ENCODE measurements around the gene ADCY10.
"Not testable (repeated sequence)": the region's sequence is repeated elsewhere in the genome, so short reads cannot be mapped to it uniquely, and the experiment has no call there.

ADCY10 gene

DNA sequence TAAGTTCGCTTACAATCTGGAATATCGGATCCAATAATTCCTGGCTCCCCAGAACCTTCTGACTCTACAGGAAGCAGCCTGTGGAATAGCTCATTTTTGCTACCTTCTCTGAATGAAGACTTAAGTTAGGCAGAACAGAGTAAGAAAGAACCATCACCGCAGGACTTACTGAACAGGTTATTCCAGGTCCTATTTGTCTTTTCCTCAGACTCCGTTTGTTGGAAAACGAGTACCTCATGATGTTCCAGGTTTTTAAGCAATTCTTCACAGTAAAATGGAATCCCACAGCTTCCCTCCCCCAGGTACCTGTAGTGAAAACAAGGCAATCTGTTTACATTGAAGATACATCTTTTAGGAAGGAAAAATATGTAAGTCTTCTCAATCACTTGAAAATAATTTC, 59.8 kb downstream of the ADCY10 start:
- no peak for DNase-seq (ENCODE audit: low spot score)

DNA sequence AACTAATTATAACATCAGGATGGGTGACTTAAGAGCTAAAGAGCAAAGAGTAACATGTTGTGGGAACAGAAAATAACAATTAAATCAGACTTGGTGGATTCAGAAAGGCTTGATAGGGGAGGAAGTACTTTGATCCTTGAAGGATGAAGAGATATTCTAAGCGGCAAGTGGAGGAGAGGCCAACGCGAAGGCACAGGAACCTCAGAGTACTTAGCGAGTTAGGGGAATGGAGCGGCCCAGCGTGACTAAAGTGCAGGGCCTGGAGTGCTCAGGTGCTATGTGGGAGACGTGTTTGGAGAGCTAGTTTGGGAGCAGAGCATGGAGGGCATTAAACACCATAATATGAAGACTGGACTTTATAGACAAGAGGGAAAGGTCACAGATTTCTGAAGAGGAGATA, 64.3 kb downstream of the ADCY10 start:
- no peak for DNase-seq (ENCODE audit: low spot score)

DNA sequence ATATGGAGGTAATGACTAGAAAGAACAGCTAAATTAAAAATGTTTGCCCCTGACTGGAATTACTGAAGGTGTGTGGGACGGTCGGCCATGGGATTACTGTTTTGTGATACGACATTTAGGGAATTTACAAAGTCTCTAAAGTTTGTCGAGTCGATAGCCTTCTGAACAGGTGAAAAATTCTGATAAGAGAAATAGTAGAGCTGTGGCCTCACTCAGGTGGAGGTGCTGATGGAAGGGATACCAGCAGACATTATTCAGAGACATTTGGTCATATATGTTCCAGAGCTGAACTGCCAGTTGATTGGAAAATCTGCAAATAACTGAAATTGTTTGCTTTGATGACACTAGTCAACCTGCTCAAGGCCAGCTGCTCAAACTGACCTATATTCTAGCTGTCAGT, 71.1 kb downstream of the ADCY10 start:
- no peak for DNase-seq (ENCODE audit: low spot score)

DNA sequence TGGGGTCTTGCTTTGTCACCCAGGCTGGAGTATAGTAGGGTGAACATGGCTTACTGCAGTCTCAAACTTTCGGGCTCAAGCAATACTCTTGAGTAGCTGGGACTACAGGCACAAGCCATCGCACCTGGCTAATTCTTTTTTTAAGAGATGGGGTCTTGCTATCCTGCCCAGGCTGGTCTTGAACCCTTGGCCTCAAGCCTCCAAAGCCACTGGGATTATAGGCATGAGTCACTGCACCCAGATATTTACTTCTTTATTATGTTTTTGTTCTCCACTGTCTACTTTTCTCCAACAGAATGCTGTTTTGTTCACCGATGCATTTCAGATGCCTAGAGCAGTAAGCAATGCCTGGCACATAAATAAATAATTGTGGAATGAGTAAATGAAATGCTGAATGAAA, 72.4 kb downstream of the ADCY10 start:
- no peak for DNase-seq (ENCODE audit: low spot score)

DNA sequence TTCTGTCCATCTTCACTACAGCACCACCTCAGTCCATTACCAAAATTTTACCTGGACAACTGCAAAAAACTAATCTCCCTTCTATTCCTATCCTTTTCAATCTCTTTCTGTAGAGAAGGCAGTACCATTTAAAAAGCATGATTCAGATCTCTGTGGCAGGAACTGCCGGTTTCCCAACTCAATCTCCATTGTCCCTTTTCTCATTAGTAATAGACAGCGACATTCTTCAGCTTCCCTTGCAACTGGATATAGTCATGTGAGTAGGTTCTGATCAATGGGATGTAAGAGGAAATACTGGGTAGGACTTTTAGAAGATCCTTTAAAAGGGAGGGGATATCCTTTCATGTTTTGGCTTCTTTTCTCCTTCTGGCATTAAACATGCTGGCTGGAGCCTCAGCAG, 74.9 kb downstream of the ADCY10 start:
- no peak for DNase-seq (ENCODE audit: low spot score)

DNA sequence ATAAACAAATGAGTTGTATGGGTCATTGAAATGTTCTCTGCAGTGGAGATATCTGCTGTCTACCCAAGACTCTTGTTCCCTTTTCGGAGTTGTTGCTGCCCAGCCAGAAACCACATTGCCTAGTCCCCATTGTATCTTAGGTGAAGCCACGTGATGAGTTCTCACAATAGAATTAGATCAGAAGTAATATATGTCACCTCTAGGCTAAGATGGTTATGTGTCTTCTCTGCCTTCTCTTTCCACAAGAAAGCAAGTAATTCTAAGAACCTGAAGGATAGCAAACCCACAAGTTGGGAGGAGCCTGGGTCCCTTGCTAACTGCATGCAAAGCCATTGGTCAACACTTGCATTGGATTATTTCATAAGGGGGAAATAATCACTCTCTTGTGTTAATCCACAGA, 76.6 kb downstream of the ADCY10 start:
- DNase-seq (ENCODE audit: low spot score), result no peak

DNA sequence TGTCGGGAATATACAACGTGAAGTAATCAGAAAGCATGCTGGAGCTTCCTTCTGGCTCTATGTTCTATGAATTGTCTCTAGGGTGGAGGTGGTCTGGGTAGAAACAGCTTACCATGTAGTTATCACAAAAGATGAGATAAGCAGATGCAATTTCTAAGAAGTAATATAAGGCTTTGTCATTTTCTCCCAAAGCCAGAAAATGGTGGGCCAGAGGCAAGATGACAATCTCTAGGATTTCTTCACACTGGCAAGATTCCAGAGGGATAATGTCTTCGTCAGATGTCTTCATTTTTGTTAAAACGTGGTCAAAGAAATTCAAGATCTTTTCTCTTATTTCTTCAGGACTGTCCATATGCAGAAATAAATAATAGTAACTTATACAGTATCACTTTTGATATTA, 77.7 kb downstream of the ADCY10 start:
- no peak for DNase-seq (ENCODE audit: low spot score)

DNA sequence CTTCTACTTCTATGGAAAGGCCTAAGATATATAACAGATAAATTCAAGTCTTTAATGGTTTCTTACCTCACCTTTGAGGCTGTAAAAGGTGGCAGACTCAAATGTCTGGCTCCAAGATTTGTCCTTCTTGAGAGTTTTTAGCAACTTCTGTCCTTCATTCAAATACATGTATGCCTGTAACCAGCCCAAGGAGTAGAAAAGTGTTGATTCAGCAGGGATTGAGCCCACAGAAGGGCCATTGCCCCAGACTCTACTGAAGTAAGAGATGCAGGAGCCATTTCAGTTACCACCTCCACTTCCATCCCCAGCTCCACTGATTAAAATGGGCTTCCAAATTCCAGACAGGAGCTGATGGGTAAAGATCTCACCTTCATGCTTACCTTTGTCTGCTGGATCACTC, 80.0 kb downstream of the ADCY10 start:
- DNase-seq (ENCODE audit: low spot score), result no peak

DNA sequence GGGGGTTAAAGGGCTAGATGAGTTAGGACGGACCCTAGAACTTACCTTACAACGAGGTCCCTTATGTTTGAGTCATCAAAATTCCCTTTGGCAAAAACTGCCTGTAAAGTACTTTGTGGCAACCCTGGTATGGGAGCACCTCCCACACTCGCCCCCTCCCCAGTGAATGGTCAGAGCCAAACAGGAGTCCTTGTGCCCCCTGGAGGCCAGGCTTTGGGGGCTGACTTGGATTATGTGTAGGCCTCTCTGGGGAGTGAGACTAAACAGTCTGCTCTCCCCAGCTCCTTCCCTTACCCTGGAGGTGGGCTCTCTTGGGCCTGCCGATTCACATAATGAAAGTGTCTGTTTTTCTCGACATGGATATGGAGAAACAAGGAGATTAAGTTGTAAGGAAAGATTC, 81.2 kb downstream of the ADCY10 start:
- no peak for DNase-seq (ENCODE audit: low spot score)

DNA sequence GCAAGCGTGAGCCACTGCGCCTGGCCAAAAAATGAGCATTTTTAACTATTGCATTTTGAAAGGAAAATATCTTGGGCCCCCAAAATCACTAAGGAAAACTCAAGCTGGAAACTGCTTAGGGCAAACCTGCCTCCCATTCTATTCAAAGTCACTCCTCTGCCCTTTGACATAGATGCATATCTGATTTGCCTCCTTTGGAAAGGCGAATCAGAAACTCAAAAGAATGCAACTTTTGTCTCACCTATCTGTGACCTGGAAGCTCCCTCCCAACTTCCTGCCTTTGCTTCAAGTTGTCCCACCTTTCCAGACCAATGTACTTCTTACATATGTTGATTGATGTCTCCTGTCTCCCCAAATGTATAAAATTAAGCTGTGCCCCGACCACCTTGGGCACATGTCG, 83.3 kb downstream of the ADCY10 start:
- DNase-seq (ENCODE audit: low spot score), result not testable (repeated sequence)

DNA sequence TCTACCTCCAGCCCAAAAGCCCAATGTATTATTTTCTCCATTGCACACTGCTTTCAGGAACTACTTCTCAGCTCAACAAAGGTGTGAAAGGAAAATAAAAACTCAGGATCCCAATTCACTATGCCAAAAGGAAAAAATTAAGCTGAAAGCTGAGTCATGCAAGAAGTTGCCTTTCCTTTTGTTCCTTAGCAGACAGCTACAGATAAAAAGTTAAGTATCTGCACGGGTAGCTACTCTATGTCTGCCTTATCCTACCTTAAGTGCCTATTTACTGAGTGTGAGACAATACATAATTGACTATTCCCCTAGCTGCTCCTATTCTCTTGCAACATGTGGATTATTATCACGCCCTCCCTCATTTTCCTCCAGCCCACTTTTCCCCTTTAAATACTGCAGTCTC, 84.1 kb downstream of the ADCY10 start:
- DNase-seq (ENCODE audit: low spot score), result no peak

DNA sequence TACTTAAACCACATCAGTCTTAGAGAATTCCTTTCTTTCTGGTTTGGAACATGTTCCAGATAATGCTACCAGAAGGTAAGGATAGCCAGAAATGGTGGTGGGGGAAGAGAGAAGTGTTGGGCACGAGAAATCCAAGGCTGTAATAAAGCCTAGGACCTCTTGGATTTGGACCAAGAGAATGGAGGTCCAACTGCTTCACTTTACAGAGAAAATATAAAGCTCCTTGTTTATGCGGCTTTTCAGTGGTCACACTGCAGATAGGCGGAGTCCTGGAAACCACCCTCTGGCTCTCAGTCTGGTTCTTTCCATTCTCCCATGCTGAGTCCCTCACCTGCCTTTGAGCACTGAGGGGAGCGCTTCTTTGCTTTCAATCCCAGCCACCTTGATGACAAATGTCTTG, 87.8 kb downstream of the ADCY10 start:
- DNase-seq (ENCODE audit: low spot score), result no peak

DNA sequence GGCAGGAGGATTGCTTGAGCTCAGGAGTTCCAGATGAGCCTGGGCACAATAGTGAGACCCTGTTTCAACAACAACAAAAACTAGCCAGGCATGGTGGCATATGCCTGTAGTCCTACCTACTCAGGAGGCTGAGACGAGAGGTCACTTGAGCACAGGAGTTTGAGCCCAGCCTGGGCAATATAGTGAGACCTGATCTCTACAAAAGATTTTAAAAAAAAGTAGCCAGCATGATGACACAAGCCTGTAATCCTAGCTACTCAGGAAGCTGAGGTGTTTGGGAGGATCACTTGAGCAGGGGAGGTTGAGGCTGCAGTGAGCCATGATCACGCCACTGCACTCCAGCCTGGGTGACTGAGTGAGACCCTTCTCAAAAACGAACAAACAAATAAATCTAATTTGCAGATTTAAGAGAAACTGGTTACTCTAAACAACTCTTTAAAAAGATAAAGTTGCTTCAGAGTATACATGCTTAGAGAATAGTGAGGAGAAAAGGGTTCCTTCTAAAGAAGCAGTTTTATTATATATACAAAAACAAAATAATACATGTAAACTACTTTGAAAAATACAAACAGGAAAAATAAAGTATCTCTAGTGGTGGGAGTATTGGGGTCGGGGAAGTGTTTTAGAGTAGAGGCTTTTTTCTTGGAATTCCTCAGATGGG, 88.4 kb downstream of the ADCY10 start:
- DNase-seq (ENCODE audit: low spot score), result no peak

DNA sequence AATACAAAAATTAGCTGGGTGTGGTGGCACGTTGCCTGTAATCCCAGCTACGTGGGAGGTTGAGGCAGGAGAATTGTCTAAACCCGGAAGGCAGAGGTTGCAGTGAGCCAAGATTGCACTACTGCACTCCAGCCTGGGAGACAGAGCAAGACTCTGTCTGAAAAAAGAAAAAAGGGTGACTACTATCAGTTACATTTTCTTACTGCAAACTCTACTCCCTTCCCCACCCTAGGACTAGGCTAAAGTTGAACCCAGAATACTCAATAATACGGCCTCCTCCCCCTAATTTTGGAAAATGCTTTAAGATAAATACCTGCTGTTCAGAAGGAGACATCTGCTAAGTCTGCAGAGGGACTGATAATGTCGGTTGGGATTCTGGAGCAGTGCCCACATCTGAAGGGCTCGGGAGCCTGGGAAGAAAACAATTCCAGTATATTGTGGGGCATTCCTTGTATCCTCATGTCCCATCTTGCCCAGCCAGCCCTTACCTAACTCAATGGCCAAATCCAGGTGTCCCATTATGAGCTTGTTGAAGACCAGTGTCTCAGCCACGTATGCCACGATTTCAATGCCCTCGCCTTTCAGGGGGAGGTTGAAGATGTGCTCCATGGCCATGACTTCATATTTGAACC, 89.7 kb downstream of the ADCY10 start:
- DNase-seq (ENCODE audit: low spot score), result no peak

DNA sequence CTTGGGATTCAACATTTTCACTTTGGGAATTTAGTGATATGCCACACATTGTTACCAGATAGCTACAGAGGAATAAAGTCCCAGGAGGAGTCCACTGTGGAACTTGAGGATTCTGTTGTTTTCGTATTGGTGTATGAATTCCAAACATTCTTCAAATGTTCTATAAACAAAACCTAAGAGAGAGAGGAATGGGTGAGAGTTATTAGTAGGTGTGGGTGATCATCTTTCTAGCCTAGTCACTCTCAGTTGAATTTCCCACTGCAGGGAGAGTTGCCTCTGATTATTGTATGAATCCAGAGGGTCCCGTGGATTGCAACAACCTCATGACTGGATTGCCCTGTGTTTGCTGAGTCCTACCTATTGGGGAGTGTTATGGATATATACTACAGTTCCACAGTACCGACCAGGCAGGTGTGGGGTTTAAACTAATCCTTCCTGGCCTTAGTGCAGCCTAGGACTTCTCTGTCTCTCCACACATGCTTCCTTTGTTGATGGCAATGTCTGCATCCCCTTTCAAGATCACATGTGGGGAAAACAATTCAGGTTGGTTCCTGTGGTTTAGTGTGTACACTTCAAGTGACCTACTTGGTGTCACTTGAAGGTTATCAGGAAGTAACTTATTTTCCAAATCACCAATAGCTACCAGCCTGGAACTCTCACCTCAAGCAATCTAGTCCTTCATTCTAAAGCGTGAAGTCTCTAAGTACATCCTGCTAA, 91.8 kb downstream of the ADCY10 start:
- no peak for DNase-seq (ENCODE audit: low spot score)

DNA sequence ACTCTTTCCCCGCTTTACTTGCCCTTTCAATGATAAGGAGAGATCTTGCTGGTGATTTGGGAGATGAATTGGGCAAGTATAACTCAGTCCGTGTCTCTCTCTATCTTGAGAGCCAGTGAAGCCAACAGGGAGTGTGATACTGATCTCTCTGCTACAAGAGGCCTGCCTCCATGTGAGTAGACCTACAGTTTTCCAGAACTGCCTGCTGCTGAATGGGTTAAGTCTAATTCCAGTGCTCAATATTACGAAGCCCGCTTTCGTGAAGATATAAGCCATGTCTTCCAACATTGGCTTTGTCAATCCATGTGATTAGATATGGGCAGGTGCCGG, 92.6 kb downstream of the ADCY10 start:
- DNase-seq (ENCODE audit: low spot score), result no peak

DNA sequence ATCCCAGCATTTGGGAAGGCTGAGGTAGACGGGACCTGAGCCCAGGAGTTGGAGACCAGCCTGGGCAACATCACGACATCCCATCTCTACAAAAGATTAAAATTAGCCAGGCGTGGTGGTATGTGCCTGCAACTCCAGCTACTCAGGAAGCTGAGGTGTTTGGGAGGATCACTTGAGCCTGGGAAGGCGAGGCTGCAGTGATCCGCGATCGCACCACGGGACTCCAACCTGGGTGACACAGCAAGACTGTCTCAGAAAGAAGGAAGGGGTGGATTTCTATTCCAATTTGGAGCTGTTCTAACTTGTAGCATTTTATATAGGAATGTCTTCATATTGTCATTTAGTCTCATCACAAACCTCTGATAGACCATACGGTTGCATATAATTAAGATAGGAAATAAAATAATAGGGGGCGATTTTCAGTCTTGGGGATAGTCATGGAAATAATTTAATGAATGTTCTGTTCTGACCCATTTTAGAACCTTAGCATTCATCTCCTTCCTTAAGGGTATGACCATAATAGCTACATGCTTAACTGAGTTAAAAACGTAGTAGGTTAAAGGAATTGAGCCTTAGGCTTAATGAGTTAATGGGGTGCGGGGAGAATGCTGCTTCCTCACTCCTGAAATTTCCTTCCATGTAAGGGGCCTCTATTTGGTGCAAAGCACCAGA, 93.1 kb downstream of the ADCY10 start:
- DNase-seq (ENCODE audit: low spot score), result no peak

DNA sequence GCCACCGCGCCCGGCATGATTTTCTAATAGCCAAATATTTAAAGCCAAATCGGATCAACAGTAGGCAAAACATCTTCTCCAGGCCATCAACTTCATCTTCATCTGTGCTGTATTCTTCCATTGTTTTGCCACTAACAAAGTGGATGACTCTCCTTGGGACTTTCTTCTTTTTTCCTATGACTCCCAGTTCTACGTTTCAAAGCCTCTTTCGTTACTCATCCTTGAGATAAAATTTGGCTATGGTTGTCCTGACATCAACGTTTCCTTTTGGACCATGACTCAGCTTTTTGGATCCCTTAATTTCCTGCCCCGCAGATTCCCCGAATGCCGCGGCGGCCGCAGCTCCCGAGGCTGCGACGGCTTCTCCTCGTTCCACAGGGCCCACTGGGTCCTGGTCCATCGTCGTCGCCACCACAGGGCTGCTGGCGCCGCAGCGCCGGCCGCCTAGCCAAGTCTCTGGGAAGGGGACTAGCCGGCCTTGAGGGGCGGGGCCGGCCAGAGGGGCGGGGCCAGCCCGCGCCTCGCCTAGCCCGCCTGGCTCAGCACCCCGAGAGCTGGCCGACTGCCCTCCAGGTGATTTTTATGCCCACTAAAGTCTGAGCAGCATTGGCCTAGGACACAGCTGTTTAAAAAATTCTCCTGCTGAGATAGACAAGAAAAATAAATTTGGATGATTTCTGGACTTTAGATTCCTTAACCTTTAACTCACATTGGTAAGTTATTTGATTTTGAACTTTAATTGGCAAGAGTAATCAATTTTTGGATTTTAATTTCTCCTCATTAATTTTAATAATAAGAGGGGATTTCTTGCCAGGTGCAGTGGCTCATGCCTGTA, 93.9 kb downstream of the ADCY10 start:
- DNase-seq (ENCODE audit: low spot score), result no peak

DNA sequence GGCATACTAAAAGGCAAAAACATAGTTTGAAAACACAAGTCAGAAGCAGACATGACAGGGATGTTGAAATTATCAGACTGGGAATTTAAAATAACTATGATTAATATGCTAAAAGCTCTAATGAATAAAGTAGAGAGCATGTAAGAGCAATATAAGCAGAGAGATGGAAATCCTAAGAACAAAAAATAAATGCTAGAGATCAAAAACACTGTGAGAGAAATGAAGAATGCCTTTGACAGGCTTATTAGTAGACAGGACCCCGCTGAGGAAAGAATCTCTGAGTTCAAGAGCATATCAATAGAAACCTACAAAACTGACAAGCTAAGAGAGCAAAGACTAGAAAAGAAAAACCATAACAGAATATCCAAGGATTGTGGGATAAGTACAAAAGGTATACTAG, 98.3 kb downstream of the ADCY10 start:
- no peak for DNase-seq (ENCODE audit: low spot score)

DNA sequence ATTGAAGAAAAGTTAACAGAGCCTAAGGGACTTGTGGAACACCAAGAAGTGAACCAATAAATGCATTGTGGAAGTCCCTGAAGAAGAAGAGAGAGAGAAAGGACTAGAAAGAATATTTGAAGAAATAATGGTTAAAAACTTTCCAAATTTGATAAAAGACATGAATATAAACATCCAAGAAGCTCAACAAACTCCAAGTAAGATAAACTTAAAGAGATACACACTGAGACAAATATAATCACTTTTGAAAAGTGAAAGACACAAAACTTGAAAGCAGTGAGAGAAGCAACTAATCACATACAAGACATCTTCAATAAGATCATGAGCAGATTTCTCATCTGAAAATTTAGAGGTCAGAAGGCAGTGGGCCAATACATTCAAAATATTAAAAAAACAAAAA, 101.0 kb downstream of the ADCY10 start:
- no peak for DNase-seq (ENCODE audit: low spot score)

DNA sequence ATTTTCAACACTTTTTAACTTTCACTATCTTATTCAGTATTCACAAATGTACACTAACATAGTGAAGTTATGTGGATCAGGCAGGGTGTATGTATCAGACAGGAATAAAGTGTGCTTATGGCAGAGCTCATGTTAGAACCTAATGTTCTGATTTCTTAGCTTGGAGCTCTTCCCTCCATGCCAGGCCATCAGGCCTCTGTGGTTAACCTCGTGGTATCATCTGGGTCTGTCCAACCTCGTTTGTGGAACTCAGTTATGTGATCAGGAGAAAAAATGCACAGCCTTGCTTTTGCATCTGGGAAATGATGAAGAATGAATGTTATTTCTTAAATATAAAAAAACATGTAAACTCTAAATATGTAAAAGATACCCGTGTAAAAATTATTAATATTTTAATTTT, 105.2 kb downstream of the ADCY10 start:
- DNase-seq (ENCODE audit: low spot score), result no peak

DNA sequence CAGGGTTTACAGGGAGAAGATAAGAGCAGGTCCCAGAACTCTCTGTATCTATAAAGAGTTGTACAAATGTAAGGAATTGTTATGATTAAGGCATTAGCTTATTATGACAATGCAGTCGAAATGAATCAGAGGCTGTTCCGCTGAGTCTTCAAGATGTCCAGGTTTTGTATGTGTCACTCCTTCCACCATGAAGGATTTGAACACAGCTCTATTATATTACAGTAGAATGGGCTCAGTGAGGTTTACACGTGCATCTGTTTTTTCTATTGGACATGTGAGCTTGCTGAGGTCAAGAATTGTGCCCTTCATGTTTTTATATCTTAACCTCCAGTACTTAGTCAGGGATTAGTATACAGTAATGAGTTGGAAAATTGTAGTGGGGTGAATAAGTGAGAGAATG, 105.8 kb downstream of the ADCY10 start:
- DNase-seq (ENCODE audit: low spot score), result no peak
